Peyer's patch (tissue), 4 donors: Measurements from ENCODE around the gene HNF4A. TPM values are rescaled to one million over a fixed set of nuclear protein-coding genes. Genes with fewer than 3 reads are reported as not detected.
"Not testable (repeated sequence)": the region's sequence is repeated elsewhere in the genome, so short reads cannot be mapped to it uniquely, and the experiment has no call there.

ENCODE experiments used
- DNase-seq, 3 donors: peaks; one replicate each; pipeline ENCODE4 v3.0.0-alpha.2; 2017 to 2019
- H3K27ac ChIP-seq, 4 donors: fragments of 200-600 bp; sonication (generic); one replicate each; pipeline ENCODE4 v1.5.1; 2016 to 2019
- H3K27me3 ChIP-seq, 2 donors: fragments of 200-600 bp; sonication (generic); one replicate each; pipeline ENCODE4 v1.5.1; 2019
- H3K36me3 ChIP-seq, 3 donors: fragments of 200-600 bp; sonication (generic); one replicate each; pipeline ENCODE4 v1.5.1; 2016 to 2019
- H3K4me1 ChIP-seq, 4 donors: fragments of 200-600 bp; sonication (generic); one replicate each; pipeline ENCODE4 v1.5.1; 2016 to 2019
- H3K4me3 ChIP-seq, 4 donors: fragments of 200-600 bp; sonication (generic); 1 replicate in 3 of 4; 2 replicates in 1 of 4; pipeline ENCODE4 v1.5.1; 2016 to 2019; ENCODE audit warnings: mild to moderate bottlenecking in 1 of 4
- H3K9me3 ChIP-seq, 4 donors: fragments of 200-600 bp; sonication (generic); one replicate each; pipeline ENCODE4 v1.5.1; 2016 to 2019; ENCODE audit warnings: mild to moderate bottlenecking in 1 of 4
- POLR2A ChIP-seq, 2 donors: fragments of 450-650 bp; IDR thresholded peaks; one replicate each; pipeline ENCODE4 v1.5.1; 2017; ENCODE audit warnings: antibody characterized with exemption in 2 of 2, mild to moderate bottlenecking in 2 of 2, moderate library complexity in 2 of 2
- total RNA-seq, 4 donors: library from RNA; depleted of rRNA; stranded (reverse); fragments of >200 nt; gene quantifications; one replicate each; pipeline ENCODE4 v1.1.0, GENCODE V29; 2016
- TF ChIP-seq, protein P1 (sequence below), 6 experiments: fragments of 450-650 bp in 4 of 6; fragments of 200-600 bp in 2 of 6; sonication (generic) in 1 of 6; IDR thresholded peaks; one replicate each; pipeline ENCODE4 v1.5.1; 2017 to 2019; ENCODE audit warnings: antibody characterized with exemption in 6 of 6, mild to moderate bottlenecking in 3 of 6, moderate library complexity in 1 of 6

HNF4A gene
- total RNA-seq, 4 donors from 2014 or later: 76.7 to 346 (median 308) TPM

DNA sequence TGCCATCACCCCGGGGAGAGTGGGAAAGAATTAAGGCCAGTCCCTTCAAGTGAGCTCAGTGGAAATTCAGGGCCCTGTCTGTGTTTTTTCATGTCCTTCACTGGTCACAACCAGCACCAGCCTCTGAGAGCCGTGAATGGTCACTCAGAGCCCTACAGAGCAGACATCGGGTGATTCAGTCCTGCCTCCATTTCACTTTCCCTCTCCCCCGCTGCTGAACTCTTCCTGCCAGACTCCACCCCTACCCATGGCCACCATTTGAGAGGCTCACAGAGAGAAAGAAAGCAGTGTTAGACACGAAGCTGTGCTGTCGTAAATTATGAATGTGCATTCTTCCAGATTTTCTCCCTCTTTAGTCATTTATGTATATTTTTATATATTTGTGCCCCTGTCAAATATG lies 13.3 kb upstream of the HNF4A start:
- no peak for TF ChIP-seq POLR2A (IDR thresholded peaks at IDR 0.05)
- TF ChIP-seq, protein P1, sequence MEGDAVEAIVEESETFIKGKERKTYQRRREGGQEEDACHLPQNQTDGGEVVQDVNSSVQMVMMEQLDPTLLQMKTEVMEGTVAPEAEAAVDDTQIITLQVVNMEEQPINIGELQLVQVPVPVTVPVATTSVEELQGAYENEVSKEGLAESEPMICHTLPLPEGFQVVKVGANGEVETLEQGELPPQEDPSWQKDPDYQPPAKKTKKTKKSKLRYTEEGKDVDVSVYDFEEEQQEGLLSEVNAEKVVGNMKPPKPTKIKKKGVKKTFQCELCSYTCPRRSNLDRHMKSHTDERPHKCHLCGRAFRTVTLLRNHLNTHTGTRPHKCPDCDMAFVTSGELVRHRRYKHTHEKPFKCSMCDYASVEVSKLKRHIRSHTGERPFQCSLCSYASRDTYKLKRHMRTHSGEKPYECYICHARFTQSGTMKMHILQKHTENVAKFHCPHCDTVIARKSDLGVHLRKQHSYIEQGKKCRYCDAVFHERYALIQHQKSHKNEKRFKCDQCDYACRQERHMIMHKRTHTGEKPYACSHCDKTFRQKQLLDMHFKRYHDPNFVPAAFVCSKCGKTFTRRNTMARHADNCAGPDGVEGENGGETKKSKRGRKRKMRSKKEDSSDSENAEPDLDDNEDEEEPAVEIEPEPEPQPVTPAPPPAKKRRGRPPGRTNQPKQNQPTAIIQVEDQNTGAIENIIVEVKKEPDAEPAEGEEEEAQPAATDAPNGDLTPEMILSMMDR (IDR thresholded peaks at IDR 0.05): no peak
- Histone ChIP-seq H3K9me3 (no peaks in the 10 kb centered on the region), H3K4me1 (no peaks in the 10 kb centered on the region), H3K27me3 (no peaks in the 10 kb centered on the region), H3K4me3 (no peak overlapping the region), H3K36me3 (no peaks in the 10 kb centered on the region), H3K27ac (no peak overlapping the region)
- no peak for DNase-seq

- TF ChIP-seq POLR2A (IDR thresholded peaks at IDR 0.05): no peak
- TF ChIP-seq, protein P1 (IDR thresholded peaks at IDR 0.05): no peak
- DNase-seq: no peak
- H3K27me3 ChIP-seq: no peaks in the 10 kb centered on the region
Observed at GRCh38 chr20:44343162-44343675, 12.3 kb upstream of the HNF4A start.

GRCh38 chr20:44344723-44345122 lies 10.8 kb upstream of the HNF4A start:
- no peak overlapping the region for H3K4me3 ChIP-seq
- H3K27ac ChIP-seq: no peak overlapping the region
- H3K9me3 ChIP-seq: no peaks in the 10 kb centered on the region
- H3K4me1 ChIP-seq: no peaks in the 10 kb centered on the region
- no peaks in the 10 kb centered on the region for H3K36me3 ChIP-seq
- TF ChIP-seq, protein P1 (IDR thresholded peaks at IDR 0.05): no peak
- TF ChIP-seq POLR2A (IDR thresholded peaks at IDR 0.05): no peak
- no peaks in the 10 kb centered on the region for H3K27me3 ChIP-seq
- no peak for DNase-seq

More at GRCh38 chr20:44343162-44343675, 12.3 kb upstream of the HNF4A start:
- Histone ChIP-seq H3K4me1 (no peaks in the 10 kb centered on the region), H3K36me3 (no peaks in the 10 kb centered on the region), H3K4me3 (no peak overlapping the region), H3K27ac (no peak overlapping the region), H3K9me3 (no peaks in the 10 kb centered on the region)

DNA sequence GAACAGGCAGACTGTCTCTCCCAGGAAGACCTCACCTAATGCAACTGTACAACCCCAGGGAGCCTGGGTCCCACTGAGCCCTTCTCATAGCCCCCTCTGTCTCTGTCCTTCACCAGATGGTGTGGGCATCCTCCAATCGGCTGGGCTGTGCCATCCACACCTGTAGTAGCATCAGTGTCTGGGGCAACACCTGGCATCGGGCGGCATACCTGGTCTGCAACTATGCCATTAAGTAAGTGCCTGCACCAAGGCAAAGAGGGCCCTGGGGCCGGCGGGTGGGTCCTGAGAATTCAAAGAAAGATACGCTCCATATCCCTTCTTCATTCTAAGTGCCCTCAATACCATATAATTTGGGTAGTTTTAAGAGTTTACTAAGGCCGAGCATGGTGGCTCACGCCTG lies 10.4 kb upstream of the HNF4A start:
- Histone ChIP-seq H3K36me3 (no peaks in the 10 kb centered on the region), H3K4me3 (no peak overlapping the region), H3K4me1 (no peaks in the 10 kb centered on the region), H3K27ac (no peak overlapping the region), H3K27me3 (no peaks in the 10 kb centered on the region), H3K9me3 (no peaks in the 10 kb centered on the region)
- TF ChIP-seq POLR2A (IDR thresholded peaks at IDR 0.05): no peak
- TF ChIP-seq, protein P1 (IDR thresholded peaks at IDR 0.05): no peak
- no peak for DNase-seq

DNA sequence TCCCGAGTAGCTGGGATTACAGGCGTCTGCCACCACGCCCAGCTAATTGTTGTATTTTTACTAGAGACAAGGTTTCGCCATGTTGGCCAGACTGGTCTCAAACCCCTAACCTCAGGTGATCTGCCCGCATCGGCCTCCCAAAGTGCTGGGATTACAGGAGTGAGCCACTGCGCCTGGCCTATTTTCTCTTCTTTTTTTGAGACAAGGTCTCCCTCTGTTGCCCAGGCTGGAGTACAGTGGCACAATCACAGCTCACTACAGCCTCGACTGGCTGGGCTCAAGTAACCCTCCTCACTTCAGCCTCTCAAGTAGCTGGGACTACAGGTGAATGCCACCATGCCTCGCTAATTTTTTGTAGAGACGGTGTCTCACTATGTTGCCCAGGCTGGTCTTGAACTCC lies 9.6 kb upstream of the HNF4A start:
- not testable (repeated sequence) for DNase-seq, H3K36me3 ChIP-seq, H3K27me3 ChIP-seq, H3K27ac ChIP-seq, H3K4me3 ChIP-seq, H3K4me1 ChIP-seq, H3K9me3 ChIP-seq

DNA sequence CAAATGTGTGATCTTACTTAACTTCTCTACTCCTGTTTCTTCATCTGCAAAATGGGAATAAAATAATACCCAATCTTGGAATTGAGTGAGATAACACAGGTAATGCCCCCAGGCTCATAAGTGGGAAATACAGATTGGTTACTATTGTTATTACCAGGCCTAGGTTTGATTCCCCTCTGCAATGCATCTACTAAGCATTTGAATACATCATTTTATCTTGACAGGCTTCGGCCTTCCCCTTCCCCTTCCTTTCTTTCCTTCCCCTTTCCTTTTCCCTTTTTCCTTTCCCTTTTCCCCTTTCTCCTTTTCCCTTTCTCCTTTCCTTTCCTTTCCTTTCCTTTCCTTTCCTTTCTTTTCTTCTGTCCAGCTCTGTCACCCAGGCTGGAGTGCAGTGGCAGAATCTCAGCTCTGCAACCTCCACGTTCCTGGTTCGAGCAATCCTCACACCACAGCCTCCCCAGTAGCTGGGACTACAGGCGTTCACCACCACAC lies 7.3 kb upstream of the HNF4A start:
- no peaks in the 10 kb centered on the region for H3K9me3 ChIP-seq
- no peak for DNase-seq
- H3K27me3 ChIP-seq: no peaks in the 10 kb centered on the region
- no peak overlapping the region for H3K4me3 ChIP-seq
- no peak overlapping the region for H3K27ac ChIP-seq
- no peak for TF ChIP-seq POLR2A (IDR thresholded peaks at IDR 0.05)
- H3K36me3 ChIP-seq: no peaks in the 10 kb centered on the region
- H3K4me1 ChIP-seq: peaks cover 0 to 3% (median 0%) of the 10 kb centered on the region in 4 donors

- Histone ChIP-seq H3K4me1 (peaks cover 0 to 3% (median 0%) of the 10 kb centered on the region in 4 donors), H3K27ac (no peak overlapping the region), H3K27me3 (no peaks in the 10 kb centered on the region), H3K9me3 (no peaks in the 10 kb centered on the region), H3K36me3 (no peaks in the 10 kb centered on the region), H3K4me3 (no peak overlapping the region)
- TF ChIP-seq, protein P1 (IDR thresholded peaks at IDR 0.05): no peak
- no peak for TF ChIP-seq POLR2A (IDR thresholded peaks at IDR 0.05)
- no peak for DNase-seq
Observed at GRCh38 chr20:44349349-44349748, 6.2 kb upstream of the HNF4A start.
